ENCODE results near the gene RRP1B. TPM values are rescaled to one million over a fixed set of nuclear protein-coding genes. Genes with fewer than 3 reads are reported as not detected.
A peak's percentile ranks its signal among the peaks of the same experiment; 100 is the strongest.

RRP1B gene
- polyA plus RNA-seq, 2 of the 4 experiments (the other 2 are of a cell fraction), result 32.5 TPM

GRCh38 chr21:43659136-43660000 is at the start of gene RRP1B, which contains the start of gene HSF2BP (continued):
- peak; percentile 61 for TF ChIP-seq MYC (IDR thresholded peaks at IDR 0.05; ENCODE audit: borderline replicate concordance, low read length)
- peak; percentile 80; the same call in 1 of the 2 replicates for TF ChIP-seq NPAS2 (CRISPR knock-in tag; IDR thresholded peaks at IDR 0.05; ENCODE audit: borderline replicate concordance)
- no peak for TF ChIP-seq SREBF2 (IDR thresholded peaks at IDR 0.05)
- no peak; the same call in 1 of the 2 replicates for TF ChIP-seq HOXA7 (CRISPR knock-in tag; IDR thresholded peaks at IDR 0.05)
- 0 out of 3 replicates have a peak, but pooled peaks have one; percentile 21 for TF ChIP-seq BCL3 (IDR thresholded peaks at IDR 0.05)
- TF ChIP-seq TFCP2L1 (CRISPR knock-in tag; IDR thresholded peaks at IDR 0.05), result peak; percentile 73; the same call in 1 of the 2 replicates
- peak; percentile 62 for TF ChIP-seq KDM5A (IDR thresholded peaks at IDR 0.05)
- TF ChIP-seq TP53 (CRISPR knock-in tag; IDR thresholded peaks at IDR 0.05), result 0 out of 2 replicates have a peak, but pooled peaks have one; percentile 52
- TF ChIP-seq MAFK (IDR thresholded peaks at IDR 0.05; ENCODE audit: partially characterized antibody), result no peak
- no peak for TF ChIP-seq ZSCAN20 (CRISPR knock-in tag; IDR thresholded peaks at IDR 0.05)
- no peak for TF ChIP-seq RARB (CRISPR knock-in tag; IDR thresholded peaks at IDR 0.05)
- TF ChIP-seq MAZ (IDR thresholded peaks at IDR 0.05; ENCODE audit: borderline replicate concordance, low read depth, low read length), result no peak
- no peak for TF ChIP-seq GATA3 (IDR thresholded peaks at IDR 0.05; ENCODE audit: borderline replicate concordance)
- TF ChIP-seq USF2 (IDR thresholded peaks at IDR 0.05), result no peak
- TF ChIP-seq HMGXB4 (CRISPR knock-in tag; IDR thresholded peaks at IDR 0.05; ENCODE audit: borderline replicate concordance), result no peak
- no peak for TF ChIP-seq SMC3 (IDR thresholded peaks at IDR 0.05)
- no peak for TF ChIP-seq KDM1A (IDR thresholded peaks at IDR 0.05; ENCODE audit: low read depth)
- TF ChIP-seq NR3C1 (IDR thresholded peaks at IDR 0.05), result no peak
- no peak for TF ChIP-seq POLR2AphosphoS2 (conservative IDR thresholded peaks at IDR 0.05; ENCODE audit: low read length)
- TF ChIP-seq ZC3H11A (IDR thresholded peaks at IDR 0.05), result no peak
- TF ChIP-seq RNF2 (IDR thresholded peaks at IDR 0.05; ENCODE audit: borderline replicate concordance, low read depth), result peak; percentile 47; the same call in 1 of the 2 replicates
- TF ChIP-seq PHF8 (IDR thresholded peaks at IDR 0.05; ENCODE audit: borderline replicate concordance, low read depth), result peak; percentile 65; the same call in 1 of the 2 replicates
- no peak for TF ChIP-seq RCOR1 (IDR thresholded peaks at IDR 0.05; ENCODE audit: low read depth, low read length)
- TF ChIP-seq EP300 (IDR thresholded peaks at IDR 0.05), result no peak
- TF ChIP-seq HES2 (IDR thresholded peaks at IDR 0.05), result no peak
- TF ChIP-seq RFX5 (IDR thresholded peaks at IDR 0.05), result no peak
- peak; percentile 76 for TF ChIP-seq ZNF302 (CRISPR knock-in tag; IDR thresholded peaks at IDR 0.05)
